Chondrocyte (in vitro differentiated cells): ENCODE measurements around the gene LYRM4. TPM values are rescaled to one million over a fixed set of nuclear protein-coding genes. Genes with fewer than 3 reads are reported as not detected.

Experiments used
- DNase-seq: peaks from one replicate; pipeline ENCODE4 v3.0.0; 2021; ENCODE audit warnings: mixed read lengths, low spot score
- H3K27ac Mint-ChIP-seq: one replicate; pipeline ENCODE4 v1.8.0; 2021; ENCODE audit warnings: mild to moderate bottlenecking, moderate library complexity, mixed read lengths; ENCODE audit not compliant: unreplicated experiment
- H3K27me3 Mint-ChIP-seq: 2 replicates; pipeline ENCODE4 v1.8.0; 2021; ENCODE audit warnings: low read depth, mixed read lengths
- H3K36me3 Mint-ChIP-seq: 2 replicates; pipeline ENCODE4 v1.8.0; 2021; ENCODE audit warnings: low read depth, mixed read lengths
- H3K4me1 Mint-ChIP-seq: 2 replicates; pipeline ENCODE4 v1.8.0; 2021; ENCODE audit warnings: low read depth, mild to moderate bottlenecking, mixed read lengths
- H3K4me3 Mint-ChIP-seq: one replicate; pipeline ENCODE4 v1.8.0; 2021; ENCODE audit warnings: mild to moderate bottlenecking, moderate library complexity, mixed read lengths; ENCODE audit not compliant: unreplicated experiment
- H3K9me3 Mint-ChIP-seq: 2 replicates; pipeline ENCODE4 v1.8.0; 2021; ENCODE audit warnings: low read depth, mixed read lengths
- total RNA-seq: library from RNA; stranded (reverse); gene quantifications from 3 replicates; pipeline ENCODE4 v1.2.1, GENCODE V29; 2021
- TF ChIP-seq, protein P1 (sequence below): fragments of 200-600 bp; sonication (generic); IDR thresholded peaks from 2 replicates; pipeline ENCODE4 v1.5.0; 2021; ENCODE audit warnings: antibody characterized with exemption, mild to moderate bottlenecking, moderate library complexity

The LYRM4 gene
- total RNA-seq, 1 donor from 2014 or later = 18.0 TPM

DNA sequence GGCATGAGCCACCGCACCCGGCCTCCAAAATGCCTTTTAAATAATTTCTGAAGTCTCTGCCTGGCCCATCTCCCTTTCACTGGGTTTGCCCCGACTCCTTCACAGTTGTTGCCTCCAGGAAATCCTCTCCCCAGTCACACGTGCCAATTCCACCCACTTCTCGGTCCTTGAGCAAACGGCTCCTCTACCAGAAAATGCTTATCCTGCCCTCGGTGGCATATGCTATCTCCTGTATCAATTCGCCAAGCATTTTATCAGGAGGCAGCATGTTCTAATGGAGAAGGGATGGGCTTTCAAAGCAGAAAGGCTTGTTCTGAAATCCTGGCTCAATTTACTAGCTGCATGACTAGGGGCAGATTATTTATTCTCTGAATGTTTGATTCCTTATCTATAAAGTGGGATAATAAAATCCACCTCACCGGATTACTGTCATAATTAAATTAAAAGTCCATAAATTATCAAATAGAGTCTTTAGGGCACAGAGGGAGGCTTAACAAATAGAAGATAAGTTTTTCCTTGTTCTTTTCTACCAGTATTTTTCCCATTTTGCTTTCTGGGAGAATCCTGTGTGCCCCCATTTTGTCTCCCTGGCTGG lies 109.3 kb downstream of the LYRM4 start:
- H3K9me3 Mint-ChIP-seq = no peaks in the 10 kb centered on the region
- no peaks in the 10 kb centered on the region for H3K36me3 Mint-ChIP-seq
- peaks cover 15% of the 10 kb centered on the region for H3K4me1 Mint-ChIP-seq
- H3K27ac Mint-ChIP-seq = peak overlapping the region; percentile 78
- H3K27me3 Mint-ChIP-seq = no peaks in the 10 kb centered on the region
- TF ChIP-seq, protein P1, sequence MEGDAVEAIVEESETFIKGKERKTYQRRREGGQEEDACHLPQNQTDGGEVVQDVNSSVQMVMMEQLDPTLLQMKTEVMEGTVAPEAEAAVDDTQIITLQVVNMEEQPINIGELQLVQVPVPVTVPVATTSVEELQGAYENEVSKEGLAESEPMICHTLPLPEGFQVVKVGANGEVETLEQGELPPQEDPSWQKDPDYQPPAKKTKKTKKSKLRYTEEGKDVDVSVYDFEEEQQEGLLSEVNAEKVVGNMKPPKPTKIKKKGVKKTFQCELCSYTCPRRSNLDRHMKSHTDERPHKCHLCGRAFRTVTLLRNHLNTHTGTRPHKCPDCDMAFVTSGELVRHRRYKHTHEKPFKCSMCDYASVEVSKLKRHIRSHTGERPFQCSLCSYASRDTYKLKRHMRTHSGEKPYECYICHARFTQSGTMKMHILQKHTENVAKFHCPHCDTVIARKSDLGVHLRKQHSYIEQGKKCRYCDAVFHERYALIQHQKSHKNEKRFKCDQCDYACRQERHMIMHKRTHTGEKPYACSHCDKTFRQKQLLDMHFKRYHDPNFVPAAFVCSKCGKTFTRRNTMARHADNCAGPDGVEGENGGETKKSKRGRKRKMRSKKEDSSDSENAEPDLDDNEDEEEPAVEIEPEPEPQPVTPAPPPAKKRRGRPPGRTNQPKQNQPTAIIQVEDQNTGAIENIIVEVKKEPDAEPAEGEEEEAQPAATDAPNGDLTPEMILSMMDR = no peak
- no peak for DNase-seq
- no peak overlapping the region for H3K4me3 Mint-ChIP-seq

DNA sequence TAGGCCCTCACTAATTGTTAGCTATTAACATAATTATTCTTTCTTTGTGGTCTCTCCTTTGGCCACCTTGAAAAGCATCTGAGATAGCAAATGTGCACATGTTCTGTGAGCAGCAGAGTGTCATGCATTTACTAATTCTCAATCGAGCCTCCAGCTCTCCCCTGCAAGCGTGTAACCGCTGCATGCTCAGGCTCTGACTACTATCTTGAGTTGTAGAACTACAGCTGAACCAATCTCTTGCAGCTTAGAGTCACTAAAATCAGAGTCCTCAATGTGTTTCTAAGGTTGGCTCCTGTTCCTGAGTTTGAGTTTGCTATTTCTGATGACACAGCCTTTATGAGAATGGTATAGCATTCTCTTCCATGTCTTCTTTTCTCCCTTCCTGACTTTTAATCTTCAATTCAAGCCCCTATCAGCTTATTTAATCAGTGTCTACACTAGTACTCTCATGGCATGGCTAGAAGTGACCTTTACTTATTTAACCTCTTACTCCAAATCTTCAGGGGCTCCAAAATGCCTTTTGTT lies 110.1 kb downstream of the LYRM4 start:
- Mint-ChIP-seq H3K9me3 (no peaks in the 10 kb centered on the region), H3K4me1 (peaks cover 15% of the 10 kb centered on the region), H3K27me3 (no peaks in the 10 kb centered on the region), H3K27ac (no peak overlapping the region), H3K36me3 (no peaks in the 10 kb centered on the region), H3K4me3 (no peak overlapping the region)
- DNase-seq = no peak
- TF ChIP-seq, protein P1 = no peak

DNA sequence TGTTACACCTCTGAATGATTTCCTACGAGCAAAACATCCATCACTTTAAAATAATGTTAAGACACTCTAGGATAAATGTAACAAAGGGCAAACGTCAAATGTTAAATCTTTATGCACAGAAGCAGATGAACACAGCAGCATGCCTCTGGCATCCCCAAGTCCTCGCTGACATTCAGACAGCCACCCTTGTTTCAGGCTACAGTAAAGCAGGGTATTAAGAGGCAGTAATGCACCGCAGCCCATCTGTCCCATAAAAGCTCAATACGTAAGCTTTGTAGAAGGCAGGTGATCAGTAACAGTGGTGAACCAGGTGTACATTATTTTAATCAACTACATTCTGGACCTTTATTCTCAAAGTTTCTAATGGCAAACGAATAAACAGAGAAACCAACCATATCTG lies 110.9 kb downstream of the LYRM4 start:
- Mint-ChIP-seq H3K9me3 (no peaks in the 10 kb centered on the region), H3K4me1 (peaks cover 15% of the 10 kb centered on the region), H3K36me3 (no peaks in the 10 kb centered on the region), H3K27me3 (no peaks in the 10 kb centered on the region), H3K4me3 (no peak overlapping the region), H3K27ac (no peak overlapping the region)
- TF ChIP-seq, protein P1 = no peak
- DNase-seq = no peak

DNA sequence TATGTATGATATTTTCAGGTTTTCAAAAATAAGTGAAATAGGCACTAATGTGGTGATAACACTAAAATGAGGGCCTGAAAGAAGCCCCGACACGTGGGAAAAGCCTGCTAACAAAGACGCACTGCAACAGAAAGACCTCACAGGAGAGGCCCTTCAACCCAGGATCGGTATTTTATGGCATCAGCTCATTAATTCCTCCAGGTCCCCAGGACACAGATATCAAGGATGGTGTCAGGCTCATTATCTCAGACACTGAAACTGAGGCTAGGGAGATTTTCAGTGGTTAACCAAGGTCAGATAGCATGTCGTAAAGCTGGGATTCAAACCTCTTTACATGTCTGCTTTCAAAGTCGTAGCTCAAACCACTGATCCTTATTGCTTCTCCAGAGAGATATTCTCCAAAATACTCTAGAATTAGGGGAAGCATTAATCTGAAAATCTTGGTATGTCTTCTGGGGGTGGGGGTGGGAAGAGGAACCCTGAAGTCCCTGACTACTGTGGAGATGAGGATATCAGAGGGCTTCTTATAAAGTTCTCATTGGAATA lies 111.5 kb downstream of the LYRM4 start:
- no peaks in the 10 kb centered on the region for H3K9me3 Mint-ChIP-seq
- peaks cover 15% of the 10 kb centered on the region for H3K4me1 Mint-ChIP-seq
- H3K4me3 Mint-ChIP-seq = no peak overlapping the region
- H3K36me3 Mint-ChIP-seq = no peaks in the 10 kb centered on the region
- TF ChIP-seq, protein P1 = no peak
- H3K27ac Mint-ChIP-seq = no peak overlapping the region
- no peaks in the 10 kb centered on the region for H3K27me3 Mint-ChIP-seq
- DNase-seq = no peak

DNA sequence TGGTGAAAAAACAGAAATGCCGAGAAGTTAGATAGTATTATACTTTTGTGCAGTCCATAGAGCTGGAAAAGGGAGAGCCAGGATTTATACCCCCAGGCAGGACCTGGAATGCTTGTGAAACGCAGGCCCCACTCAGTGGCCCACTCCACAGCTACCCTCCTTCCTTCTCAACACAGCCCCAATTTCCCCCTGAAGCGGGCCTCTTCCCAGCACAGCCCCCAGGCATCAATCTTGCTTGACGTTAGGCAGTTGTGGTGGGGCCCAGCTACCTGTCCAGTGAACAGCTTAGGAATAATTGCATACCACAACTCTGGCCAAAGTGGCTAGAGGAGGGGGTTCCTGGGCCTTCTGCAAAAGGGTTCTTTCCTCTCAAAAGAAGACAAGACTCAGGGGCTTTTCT lies 114.4 kb downstream of the LYRM4 start:
- no peak overlapping the region for H3K4me3 Mint-ChIP-seq
- no peak overlapping the region for H3K27ac Mint-ChIP-seq
- no peaks in the 10 kb centered on the region for H3K27me3 Mint-ChIP-seq
- peaks cover 4% of the 10 kb centered on the region for H3K4me1 Mint-ChIP-seq
- H3K9me3 Mint-ChIP-seq = no peaks in the 10 kb centered on the region
- TF ChIP-seq, protein P1 = no peak
- H3K36me3 Mint-ChIP-seq = no peaks in the 10 kb centered on the region
- DNase-seq = no peak
